Suppressor macrophage (primary cell): ENCODE results near the gene HAT1.
"Not testable (repeated sequence)": the region's sequence is repeated elsewhere in the genome, so short reads cannot be mapped to it uniquely, and the experiment has no call there.

ENCODE experiments used
- DNase-seq, 4 experiments: peaks; one replicate each; pipeline ENCODE4 v3.0.0-alpha.2; 2020 to 2022
- total RNA-seq, 17 experiments: gene quantifications; one replicate each; lab custom pipeline; 2026; ENCODE audit warnings: mixed read lengths in 6 of 17, inconsistent platforms in 3 of 17; lab: John Stamatoyannopoulos, UW

The HAT1 gene, protein sequence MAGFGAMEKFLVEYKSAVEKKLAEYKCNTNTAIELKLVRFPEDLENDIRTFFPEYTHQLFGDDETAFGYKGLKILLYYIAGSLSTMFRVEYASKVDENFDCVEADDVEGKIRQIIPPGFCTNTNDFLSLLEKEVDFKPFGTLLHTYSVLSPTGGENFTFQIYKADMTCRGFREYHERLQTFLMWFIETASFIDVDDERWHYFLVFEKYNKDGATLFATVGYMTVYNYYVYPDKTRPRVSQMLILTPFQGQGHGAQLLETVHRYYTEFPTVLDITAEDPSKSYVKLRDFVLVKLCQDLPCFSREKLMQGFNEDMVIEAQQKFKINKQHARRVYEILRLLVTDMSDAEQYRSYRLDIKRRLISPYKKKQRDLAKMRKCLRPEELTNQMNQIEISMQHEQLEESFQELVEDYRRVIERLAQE
- 18.5 to 80.7 (median 43.3) reads per million in 17 experiments for total RNA-seq

DNA sequence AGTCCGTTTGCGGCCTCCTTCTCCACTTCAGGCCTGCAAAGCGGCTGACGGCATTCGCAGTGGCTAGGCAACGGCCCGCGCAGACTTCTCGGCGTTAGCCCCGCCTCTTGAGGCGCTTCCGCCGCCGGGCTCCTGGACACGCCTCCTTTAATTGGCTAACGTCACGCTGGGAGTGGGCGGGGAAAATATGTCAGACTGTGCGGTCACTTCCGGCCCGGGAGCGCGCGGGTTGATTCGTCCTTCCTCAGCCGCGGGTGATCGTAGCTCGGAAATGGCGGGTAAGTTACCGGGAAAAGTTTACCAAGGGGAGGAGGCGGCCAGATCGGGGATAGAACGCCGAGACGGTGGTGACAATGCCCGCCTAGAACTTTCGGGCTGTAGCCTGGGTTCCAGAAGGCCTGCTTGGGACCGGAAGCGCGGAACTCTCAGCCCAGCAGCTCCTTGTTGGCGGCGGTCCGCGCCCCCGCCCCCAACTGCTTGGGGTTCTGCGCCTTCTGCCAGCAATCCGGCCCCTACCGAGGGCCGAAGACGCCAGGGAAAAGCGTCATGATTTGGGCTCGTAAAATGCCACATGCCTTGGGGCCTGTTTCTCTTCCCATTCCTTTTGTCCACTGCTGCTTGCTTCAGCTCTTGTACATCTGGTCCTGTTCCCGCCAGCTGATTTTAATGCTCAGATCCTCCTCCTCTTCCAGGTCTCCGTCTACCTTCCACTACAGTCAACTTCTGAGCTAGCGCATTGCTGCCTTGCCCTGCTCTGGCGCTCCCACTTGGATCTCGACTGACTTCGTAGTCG lies at the start of gene HAT1:
Gene HAT1, plus strand, starts transcription at position 232 of the 793 bp plus-strand sequence. Its CDS starts 40 bp downstream, at position 272.
- peak; percentile 99 to 100 (median 100) for DNase-seq

DNA sequence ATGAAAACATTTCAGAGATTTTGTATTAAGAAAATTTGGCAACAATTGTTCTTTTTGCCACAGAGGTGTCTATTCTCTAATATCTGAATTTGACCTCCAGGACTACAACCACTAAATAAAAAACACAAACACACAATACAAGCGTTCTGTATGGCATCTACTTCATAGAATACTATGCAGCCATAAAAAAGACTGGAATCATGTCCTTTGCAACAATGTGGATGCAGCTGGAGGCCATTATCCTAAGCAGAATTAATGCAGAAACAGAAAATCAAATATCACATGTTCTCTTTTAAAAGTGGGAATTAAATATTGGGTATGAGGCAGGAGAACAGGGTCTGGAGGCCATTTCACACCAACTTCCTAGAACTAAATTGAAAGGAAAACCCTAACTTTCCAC lies 47.7 kb upstream of the HAT1 start:
- no peak for DNase-seq

DNA sequence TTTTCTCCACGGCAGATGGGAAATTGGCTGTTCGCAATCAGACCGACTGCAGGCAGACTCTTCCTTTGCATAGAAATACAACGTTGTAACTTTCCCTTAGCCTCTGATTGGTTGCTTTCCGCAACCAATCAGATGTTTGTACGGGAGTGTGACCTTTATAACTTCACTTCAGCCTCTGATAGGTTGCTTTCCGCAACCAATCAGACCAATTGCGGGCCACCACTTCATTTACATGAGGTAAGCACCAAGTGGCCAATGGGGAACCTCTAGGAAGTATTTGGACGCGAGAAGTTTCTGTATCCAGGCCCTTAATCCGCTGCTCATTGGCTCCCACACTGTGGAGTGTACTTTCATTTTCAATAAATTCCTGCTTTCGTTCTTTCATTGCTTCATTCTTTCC lies 47.3 kb upstream of the HAT1 start:
- no peak for DNase-seq

DNA sequence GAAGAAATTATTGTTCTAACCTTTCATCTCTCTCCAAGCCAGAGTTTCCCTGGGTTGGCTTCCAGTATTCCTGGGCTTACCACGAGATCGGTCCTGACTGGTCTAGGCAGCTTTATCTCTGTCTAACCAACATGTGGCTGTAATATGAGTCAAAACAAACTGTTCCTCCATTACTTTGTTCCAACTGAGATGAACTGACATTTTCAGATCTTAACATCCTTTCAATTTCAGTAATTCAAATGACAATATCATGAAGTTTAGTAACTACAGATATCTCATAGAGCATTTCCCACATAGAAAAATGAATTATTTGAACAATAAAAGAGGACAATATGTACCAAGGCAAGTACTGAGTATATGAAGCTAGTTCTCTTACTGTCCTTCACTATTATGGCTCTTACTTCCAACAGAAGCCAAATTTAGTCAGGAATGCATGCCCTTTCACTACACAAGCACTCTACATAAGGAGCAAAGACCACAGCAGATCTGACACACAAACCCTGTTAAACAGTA lies 43.7 kb upstream of the HAT1 start:
- no peak for DNase-seq

DNA sequence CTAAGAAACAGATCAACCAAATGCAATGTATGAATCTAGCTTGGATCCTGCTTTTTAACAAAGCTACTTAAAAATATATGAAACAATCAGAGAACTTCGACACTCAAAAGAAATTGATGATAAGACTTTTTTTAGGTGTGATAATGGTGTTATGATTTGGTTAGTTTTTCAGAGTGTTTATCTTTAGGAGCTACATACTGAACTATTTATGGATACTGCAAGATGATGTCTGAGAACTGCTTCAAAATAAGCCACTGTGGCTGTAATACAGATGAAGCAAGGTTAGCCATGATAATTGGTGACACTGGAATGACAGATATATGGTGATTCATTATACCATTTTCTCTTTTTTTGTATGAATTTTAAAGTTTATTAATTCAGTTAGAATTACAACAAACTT lies 42.4 kb upstream of the HAT1 start:
- no peak for DNase-seq

DNA sequence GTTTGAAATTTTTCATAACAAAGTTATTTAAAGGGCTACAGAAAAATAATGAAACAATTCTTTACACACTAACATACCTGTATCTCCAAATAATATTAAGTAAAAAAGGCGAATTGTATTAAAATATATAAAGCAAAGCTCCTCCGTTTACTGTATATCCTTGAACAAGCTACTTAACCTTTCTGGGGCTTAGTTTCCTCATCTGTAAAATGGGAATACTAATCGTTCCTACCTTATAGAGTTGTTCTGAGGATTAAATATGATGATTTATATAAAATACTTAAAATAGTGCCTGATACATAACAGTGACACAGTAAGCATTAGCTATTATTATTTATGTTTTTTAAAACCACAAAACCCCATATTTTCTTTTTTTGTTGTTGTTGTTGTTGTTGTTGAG lies 41.5 kb upstream of the HAT1 start:
- DNase-seq: no peak

DNA sequence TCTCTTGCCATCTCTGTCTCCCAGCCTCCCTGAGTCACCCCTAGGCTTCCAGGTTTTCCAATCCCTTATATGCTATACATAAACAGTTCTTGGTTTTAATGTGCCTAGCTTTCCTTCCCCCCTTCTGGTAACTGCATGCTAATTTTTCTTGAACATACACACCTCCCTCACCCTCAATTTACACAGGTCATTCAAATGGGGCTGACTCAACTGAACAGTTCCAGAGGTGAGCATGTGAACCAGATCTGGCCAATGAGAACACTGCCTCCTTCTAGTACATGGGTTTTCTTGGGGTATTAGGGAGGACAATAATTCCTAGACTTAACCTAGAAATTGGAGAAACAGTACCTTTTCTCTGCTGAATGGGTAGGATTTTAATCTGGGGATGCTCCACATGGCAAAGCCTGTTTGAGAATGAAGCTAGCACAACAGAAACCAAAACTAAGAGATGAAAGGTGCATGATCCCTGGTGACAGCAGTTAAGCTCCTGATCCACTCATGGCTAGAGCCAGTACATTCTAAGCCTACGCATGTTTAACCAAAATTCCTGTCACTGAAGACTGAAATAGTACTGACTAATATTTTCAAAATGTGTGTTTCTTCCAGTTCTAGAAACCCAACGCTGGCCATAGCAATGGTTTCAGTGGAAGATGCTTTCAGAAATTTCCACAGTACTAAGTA lies 40.0 kb upstream of the HAT1 start:
- no peak for DNase-seq

DNA sequence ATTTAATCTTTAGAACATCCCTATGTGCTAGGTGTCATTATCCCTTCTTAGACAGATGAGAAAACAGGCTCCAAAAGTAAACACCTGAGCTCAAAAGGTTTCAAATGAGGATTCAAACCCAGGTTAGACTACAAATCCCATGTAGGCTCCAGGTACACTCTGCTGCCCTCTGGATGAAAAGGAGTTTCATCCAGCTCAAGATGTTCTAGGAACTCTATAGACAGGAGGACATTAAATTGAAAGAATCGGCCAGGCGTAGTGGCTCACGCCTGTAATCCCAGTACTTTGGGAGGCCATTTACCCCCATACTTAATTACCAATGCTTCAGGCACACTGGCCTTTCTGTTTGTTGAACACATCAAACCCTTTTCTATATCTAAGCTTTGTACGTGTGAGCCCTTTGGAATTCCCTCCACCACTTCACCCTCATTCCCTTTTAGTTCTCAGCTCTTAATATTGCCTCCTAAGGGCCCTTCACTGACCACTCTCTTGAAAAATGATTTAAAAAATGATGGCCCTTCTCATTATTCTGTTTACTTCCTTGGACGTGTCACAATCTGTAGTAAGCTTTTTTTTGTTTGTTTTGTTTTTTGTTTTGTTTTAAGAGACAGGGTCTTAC lies 38.9 kb upstream of the HAT1 start:
- no peak for DNase-seq

DNA sequence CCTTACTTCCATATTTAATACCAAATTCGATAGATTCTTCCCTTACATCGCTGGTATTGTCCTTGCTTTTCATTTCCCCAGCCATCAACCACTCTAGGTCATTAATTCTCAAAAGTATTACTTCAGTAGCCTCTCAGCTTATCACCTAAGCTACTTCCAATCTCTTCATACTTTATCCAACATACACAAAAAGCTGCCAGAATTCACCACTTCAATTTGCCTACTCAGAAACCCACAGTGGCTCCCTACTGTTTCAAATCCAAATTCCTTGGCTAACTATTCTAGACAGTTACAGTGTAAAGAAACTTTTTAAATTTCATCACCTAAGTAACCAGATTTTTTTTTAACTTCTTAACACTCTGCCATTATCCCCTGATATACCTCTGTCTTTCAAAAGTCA lies 32.9 kb upstream of the HAT1 start:
- DNase-seq: no peak

DNA sequence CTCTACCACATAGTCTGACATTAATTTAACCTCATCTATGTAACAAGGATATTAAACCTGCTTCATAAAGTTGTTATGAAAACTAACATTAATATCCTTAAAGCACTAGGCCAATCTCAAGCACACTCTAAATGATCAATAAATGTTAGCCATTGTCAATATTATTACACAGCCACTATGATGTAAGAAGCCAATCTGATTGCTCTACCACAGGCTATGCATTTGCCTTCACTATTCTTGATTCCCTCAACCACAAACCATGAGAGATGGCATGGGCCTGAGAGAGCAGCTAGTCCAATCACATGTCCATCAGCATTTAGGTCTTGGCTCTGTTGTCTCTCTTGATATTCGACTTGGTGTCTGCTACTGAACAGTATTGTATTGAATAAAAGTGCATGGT lies 32.5 kb upstream of the HAT1 start:
- DNase-seq: no peak

DNA sequence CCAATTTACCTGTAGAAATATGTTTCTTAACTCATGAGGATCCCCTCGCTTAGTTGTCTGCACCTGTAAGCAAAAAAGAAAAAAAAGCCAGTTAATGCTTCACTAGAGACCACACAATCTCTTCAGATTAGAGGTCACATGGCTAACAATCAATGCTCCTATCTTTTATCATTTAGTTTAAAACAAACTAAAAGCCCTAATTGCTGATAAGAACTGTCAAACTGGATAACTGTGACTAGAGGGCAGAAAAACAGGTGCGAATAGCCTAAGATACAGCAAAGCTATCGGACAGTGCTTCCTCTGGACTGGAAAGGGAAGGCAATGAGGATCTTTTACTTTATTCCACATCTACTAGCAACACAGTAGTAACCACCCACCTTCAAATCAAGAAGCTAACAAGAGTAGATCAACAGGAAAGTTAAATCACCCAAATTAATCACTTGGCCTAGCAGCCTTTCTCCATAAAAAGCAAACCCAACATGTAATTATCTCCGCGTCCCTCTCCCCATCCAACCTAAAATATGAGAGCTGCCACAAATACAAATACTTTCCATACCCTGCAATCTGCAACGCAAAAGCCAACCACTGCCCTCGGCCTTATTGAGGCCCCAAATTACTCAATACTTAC lies 29.0 kb upstream of the HAT1 start:
- peak in 2 of 4 experiments; percentile 5 to 7 for DNase-seq

DNA sequence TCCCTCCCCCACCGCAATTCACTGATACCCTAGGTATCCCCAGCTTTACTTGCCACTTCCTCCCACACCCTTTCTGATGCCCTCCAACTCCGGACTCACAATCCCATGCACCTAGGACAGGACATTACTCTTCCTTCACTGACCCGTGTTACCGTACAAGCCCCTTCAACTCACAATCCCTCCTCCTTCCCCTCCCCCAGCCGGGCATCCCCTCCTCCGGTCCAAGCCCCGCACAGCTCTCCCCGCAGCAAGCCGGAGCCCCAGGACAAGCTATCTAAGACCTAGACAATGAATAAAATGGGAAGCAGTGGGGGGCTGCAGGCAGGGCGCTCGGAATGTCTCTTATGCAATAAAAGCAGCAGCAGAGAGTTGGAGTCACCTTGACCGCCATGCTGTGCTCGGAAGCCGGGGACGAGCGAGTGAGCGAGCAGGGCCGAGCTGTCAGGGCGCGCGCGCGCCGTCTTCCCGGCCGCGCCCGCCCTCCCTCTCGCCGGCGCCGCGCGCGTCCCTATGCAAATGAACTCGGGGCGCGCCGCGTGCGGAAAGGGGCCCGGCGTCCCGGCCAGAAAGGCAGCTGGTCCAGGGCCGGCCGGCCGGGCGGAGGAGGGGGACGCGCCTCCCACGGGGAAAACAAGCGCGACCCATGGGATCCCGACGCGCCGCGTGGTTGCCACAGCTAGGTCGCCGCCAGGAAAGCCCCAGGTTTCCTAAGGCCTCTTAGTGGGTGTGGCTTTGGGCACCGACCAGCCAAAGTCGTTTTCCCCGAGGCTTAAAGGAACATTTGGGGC lies 28.2 kb upstream of the HAT1 start, which contains the start of gene SLC25A12:
Gene SLC25A12, minus strand, starts transcription at position 421 of the 788 bp plus-strand sequence. Its CDS starts 30 bp downstream, at position 391.
- peak; percentile 89 to 96 (median 92) for DNase-seq

DNA sequence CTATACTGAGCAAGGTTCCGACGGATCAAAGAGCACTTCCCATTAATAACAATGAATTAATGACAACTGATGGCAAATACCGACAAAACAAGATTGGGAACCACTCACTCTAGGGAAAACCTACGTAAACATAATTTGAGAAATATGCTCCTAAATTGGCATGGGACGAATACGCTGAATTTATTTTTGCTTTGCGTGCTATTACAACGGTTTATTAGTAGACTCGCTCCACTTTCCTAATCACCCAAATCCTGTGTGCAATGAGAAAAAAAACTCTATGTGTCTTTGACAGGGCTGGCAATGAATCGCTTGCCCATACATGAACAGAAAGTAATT lies 27.7 kb upstream of the HAT1 start:
- DNase-seq: no peak

DNA sequence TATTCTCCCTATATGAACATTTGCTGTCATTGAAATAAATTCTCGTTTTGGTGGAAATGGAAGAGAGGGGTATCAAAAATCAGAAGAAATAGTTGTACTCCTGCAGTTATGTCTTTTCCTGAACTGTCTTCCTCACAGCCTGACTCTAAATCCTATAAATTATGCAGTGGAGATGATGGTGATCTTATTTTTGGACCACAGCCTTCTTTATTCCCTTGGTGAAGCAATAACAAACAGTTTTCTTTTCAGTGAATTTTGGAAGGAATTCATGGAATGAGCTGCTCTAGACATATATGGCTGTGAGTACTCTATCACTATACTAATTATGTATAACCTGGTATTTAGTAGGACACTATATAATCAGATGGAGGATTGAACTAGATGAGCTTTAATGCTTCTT lies 26.5 kb upstream of the HAT1 start:
- DNase-seq: no peak

DNA sequence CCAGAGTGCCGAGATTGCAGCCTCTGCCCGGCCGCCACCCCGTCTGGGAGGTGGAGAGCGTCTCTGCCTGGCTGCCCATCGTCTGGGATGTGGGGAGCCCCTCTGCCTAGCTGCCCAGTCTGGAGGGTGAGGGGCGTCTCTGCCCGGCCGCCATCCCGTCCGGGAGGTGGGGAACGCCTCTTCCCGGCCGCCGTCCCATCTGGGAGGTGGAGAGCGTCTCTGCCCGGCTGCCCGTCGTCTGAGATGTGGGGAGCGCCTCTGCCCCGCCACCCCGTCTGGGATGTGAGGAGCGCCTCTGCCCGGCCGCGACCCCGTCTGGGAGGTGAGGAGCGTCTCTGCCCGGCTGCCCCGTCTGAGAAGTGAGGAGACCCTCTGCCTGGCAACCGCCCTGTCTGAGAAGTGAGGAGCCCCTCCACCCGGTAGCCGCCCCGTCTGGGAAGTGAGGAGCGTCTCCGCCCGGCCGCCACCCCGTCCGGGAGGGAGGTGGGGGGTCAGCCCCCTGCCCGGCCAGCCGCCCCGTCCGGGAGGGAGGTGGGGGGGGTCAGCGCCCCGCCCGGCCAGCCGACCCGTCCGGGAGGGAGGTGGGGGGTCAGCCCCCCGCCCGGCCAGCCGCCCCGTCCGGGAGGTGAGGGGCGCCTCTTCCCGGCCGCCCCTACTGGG lies 22.5 kb upstream of the HAT1 start:
- DNase-seq: not testable (repeated sequence)

DNA sequence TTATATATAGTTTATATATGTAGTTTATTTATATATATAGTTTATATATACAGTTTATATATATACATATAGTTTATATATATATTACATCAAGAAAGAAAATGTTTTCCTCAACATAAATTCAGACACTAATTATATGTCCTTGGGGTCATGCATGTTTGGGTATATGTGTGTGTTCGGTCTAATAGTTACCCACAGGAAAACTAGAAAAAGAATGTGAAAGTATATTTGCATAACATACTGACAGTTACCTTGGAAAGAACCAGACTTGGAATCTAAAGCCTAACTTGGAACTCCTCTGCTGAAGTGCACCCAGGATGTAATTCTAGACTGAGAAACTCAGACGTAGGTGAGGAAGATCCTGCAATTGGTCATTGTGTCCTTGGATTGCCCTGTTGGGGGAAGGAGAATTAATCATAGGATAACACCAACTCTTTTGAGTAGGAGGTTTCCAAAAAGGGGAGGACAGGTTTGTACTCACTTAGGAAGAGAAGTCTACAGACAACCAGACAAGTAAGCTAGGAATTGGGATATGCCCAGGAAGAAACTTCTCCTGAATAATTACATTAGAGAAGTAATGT lies 19.3 kb upstream of the HAT1 start:
- DNase-seq: no peak

DNA sequence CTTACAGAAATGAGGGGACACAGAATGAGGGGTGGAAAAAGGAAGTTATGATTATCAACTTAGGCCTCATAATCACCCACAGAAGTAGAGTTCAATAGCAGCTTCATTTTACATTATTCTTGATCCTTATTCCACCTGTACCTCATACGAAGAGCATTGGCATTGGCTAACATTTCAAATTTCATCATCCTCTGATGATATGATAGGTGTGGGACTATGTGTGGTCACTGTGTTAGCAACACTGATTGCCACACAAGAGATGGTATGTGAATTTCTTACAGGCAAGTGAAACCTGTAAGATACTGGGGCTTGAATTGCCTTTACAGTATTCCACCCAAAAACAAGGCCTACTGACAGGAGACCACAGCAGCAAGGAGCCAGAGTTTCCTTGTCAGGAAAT lies 14.0 kb upstream of the HAT1 start:
- no peak for DNase-seq

DNA sequence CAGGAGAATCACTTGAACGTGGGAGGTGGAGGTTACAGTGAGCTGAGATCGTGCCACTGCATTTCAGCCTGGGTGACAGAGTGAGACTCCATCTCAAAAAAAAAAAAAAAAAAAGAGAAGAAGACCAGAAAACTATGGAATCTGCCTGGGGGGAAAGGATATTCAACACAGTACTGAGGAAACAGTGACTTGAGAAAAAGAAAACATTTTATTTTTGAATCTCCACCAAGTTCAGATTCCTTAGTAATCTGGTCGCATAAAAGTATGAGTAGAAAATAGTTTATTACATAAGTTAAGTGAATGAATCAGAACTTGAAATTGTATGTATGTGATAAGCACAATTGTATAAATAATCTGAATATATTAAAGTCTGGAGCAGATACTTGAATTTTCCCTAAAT lies 13.0 kb upstream of the HAT1 start:
- DNase-seq: no peak

DNA sequence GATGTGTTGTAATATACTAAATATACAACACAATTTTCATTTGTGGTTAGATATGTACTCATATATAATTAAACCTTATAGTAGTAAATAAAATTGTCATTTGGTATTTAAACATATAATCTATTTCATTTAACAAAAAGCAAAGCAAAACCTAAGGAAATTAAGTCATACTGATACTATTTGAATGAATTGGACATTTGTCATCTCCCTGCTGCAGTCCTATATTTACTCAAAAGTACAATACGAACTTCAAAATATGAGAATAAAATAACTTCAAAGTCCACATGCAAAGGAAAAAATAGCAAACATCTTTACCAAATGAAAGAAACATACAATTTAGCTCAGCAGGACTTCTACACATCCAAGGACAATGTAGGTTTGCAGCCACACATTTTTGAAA lies 11.8 kb upstream of the HAT1 start:
- DNase-seq: no peak

DNA sequence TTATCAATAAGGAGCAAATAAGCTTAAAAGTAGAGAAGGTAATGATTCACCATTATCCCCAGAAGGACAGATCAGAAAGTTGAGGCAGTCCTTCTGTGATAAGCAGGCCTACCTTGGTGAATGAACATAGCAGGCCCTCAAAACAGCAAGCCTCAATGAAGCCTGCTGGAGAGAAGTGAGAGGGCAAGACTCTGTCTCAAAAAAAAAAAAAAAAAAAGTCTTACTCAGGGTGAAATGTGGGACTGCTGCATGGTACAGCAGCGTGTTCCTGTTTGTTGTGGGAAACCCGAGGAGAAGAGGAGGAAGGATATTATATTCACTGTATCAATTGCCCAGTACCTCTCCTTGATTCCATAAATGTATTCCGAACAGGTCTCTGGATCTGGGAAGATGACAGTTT lies 8.7 kb upstream of the HAT1 start:
- no peak for DNase-seq
